GM21423 (cell line): ENCODE measurements around the gene LRRC56.
"Not testable (repeated sequence)": the region's sequence is repeated elsewhere in the genome, so short reads cannot be mapped to it uniquely, and the experiment has no call there.

ENCODE experiments used
- ATAC-seq: cut with Tn5 transposase; IDR thresholded peaks from one replicate; pipeline ENCODE4 v1.9.1; 2021; ENCODE audit warnings: mild to moderate bottlenecking, moderate library complexity; ENCODE audit not compliant: unreplicated experiment

The LRRC56 gene

DNA sequence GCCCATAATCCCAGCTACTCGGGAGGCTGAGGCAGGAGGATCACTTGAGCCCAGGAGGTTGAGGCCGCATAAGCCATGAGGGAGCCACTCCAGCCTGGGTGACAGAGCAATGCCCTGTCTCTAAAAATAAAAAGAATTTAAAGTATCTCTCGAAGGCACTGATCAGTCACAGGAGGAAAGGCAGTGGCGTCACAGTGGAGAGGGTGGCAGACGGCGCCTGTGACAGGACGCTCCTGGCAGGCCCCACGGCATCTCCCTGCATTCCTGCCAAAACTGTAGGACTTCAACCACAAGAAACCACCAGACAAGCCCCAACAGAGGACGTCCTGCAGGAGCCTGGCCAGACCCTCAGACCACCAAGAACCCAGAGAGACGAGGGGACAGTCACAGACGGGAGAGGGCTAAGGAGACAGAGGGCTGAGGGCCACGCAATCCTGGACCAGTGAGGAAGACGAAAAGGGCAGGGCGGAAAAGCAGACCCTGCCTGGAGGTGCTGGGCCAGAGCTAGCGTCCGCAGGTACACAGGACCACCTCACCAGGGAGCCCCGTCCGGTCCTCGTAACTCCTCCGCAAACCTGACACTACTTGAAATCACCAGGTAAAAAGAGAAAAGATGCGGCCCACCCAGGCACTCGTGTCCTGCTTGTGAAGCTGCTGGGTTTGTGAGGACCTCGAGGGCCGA is 36.2 kb upstream of the LRRC56 start:
- ATAC-seq: no peak

DNA sequence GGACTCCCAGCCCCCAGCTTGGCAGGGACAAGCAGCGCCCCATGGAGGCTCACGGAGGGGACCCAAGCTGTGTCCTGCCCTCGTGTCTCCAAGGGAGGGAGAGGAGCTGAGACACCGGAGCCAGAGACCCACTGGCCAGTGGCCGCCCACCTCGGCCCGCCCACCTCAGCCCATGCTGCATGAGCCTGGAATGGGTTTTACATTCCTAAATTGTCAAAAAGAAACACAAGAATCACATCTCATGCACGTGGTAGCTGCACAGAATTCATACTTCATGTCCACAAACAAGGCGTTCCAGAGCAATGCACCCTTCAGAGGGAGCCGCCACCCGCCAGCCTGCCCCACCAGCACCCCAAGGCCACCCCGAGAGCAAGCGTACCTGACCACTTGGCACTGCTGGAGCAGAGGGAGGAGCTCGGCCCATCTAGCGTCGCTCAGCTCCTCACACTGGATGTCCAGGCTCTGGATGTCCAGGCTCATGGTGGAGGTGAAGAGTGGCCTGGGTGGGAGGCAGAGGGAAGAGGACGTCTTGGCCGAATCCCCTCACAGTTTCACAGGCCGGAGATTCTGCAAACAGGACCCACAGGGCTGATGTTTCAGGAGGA is 35.5 kb upstream of the LRRC56 start:
- no peak for ATAC-seq

DNA sequence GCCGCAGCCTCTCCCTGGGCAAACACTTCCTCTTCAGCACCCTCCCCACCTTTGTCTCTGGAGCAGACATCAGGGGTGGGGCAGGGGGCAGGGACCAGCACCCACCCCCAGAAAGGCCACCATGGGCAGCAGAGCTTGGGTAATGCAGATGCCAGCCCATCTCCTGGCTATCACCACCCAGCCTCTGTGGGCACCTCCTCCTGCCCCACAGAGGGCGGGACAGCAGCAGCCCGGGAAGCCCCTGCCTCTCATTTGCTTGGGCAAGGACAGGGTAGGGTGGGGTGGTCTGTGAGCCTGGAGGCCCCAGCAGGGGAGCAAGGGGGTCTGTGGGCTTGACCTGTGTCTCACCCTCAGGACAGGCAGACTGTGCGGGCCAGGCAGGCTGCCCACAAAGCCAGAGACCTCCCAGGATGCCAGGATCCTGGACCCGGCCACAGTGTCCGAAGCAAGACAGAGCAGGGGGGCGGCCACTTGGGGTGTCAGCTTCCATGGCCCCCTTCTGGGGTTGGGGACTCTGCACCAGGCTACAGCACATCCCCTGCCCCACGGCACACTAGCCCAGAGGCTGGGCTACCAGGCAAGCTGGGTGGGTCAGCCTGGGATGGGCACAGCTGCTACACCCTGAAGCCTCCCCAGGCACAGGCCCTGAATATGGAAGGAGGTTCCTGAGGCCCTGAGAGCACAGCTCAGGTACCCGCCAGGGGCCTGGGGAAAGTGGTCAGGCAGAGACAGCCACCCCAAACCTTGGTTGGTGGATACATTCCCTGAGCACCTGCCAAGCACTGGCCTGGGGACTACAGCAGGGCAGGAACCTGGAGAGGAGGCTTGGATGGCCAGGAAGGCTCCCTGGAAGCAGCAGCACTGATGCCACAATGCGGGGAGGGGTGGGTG is 34.8 kb upstream of the LRRC56 start:
- ATAC-seq: no peak

DNA sequence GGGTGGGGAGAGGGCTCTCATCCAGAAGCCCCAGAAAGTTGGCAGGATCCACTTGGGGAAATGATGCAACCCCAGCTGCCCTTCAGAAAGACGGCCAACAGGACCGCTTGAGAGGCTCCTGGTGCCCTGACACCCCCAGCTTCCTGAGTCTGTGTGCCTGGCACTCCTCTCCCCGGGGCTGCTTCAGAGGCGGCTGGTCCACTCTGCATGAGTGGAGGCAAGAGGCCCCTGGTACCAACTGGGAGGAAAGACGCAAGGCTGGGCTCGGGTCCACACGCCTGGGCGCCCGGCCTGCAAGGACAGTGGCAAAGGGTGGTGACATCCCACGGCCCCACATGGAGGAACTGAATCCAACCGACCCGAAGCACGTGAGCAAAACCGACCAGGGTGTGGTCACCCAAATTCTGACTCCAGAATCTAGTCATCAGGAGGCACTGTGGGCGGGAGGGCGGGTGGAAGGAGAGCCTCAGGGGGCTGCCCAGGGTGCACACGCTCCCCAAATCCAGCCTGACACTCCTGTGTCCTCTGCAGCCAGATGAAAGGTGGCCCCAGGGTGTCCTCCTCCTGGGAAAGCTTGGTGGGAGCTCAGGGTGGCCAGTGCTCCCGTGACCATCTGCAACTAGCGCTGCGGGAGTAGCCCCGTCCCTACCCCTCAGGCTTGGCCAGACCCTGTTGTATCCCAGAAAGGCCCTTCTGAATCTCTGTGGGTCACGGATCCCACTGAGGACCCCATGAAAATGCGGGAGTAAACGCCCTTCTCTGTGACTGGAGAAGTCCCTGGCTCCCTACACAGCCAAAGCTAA is 33.9 kb upstream of the LRRC56 start:
- ATAC-seq: no peak

DNA sequence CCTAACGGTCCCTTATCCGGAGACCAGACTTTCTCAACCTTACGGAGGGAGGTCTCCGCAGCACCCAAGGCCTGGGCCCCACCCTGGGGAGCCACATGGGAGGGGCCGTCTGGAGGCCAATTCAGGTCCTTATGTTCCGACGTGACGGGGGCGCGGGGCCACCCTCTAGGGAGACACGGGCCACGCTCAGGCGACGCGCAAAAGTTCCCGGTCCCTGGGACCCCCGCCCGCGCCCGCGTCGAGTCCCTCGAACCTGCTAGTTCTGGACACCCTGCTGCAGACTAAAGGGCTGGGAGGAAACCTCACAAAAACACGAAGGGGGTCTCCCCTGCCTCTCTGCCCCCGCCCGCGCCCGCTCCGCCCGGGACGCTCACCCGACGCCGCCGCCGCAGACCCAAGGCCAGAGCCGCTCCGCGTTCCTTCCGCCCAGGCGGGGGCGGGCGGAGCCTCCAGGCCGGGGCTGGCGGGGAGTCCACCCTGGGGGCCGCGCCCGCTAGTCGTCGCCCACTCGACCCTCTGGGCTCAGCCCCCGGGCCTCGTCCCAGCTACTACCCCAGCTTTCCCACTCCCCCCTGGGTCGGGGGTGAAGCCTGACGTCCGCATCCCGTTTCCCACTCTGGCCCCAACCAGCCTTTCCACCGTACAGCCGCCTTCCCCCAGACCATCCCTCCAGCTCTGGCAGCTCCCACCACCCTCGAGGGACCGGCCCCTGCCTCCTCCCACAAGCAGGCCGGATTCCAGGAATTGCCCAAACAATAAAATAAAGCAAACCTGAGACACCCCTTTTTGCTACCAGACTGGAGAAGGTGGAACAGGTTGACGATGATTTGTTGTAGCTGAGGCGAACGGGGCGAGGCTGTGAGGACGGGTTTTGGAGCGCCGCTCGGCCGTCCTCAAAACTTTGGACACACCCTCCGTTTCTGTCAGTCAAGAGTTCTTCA is 33.0 kb upstream of the LRRC56 start:
- ATAC-seq: no peak

DNA sequence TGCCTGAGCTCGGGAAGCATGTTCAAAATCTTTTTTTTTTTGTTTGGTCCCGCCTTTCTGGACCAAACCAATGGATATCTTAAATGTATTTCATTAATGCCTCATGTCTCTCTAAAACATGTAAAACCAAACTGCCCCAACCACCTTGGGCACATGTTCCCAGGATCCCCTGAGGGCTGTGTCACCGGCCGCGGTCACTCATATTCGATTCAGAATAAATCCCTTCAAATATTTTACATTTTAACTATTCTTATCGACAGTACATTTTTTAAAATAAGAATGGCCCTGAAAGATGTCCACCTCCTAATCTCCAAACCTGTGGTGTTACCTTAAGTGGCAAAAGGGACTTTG is 32.4 kb upstream of the LRRC56 start:
- ATAC-seq: no peak

DNA sequence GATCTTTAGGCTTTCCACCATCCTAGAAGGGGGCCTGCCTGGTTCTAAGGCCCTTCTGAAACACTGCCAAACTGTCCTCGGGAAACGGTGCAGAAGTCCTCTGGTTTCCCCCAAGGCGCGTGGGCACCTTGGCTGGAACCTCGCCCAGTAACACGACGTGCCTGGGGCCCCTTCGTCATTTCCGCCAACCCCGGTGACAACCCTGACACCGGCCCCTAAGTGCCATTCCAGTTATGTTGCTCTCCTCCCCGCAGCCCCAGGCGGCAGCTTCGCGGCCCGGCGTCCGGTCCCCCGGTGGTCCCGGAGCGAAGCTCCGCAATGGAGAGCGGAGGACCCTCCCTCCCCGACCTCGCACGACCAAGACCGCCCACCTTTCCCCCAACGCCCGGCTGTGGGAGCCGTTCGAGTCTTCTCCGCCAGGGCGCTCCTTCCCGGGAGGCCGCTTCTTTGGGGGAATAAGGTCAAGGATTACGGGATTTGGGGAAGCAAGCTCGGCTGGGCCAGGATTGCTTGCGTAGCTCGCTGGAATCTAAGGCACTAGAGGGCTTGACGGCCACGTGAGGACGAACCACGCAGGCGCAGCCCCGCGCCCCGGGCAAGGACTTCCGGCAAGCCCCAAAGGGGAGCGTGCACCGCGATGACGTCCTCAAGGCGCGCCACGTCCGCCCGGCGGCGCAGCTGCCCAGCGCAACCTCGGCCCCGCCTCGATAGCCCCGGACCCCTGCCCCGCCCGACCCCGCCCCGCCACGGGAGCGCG is 30.9 kb upstream of the LRRC56 start:
- peak; percentile 64 for ATAC-seq

DNA sequence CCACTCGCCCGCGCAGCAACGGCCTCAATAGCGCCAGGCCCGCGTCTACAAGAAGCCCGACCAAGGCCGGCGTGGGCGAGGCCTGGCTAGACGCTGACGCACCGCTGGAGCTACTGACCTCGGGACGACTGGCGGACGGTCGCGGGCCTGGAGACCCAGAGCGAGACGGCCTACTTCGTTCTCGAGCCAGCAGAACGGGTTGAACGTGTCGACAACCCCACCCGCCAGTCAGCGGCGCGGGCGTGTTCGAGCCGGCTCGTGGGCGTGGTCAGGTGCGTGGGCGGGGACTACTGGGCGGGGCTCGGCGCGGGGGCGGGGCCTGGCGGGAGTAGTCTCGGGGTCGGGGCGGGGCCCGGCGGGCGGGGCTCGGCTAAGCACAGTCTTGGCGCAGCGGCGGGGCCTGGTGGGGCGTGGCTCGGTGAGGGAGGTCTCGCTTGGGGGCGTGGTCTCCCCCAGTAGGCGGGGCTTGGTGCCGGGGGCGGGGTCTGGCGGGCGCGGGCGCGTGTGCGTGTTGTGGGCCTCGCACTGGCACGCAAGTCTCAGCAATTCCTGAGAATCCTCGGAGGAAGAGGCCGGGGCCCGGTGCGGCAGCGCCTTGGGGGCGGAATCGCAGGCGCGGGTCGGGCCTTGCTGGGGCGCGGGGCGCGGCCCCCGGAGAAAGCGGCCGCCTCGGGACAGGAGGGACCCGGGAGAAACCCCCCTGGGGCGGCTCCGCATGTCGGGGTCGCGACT is 30.2 kb upstream of the LRRC56 start, which contains the start of gene RNH1:
RNH1 (minus strand) TSS at position 248 of the 732 bp plus-strand sequence. CDS start 5,080 bp downstream, outside the sequence.
- peak; percentile 62 for ATAC-seq

DNA sequence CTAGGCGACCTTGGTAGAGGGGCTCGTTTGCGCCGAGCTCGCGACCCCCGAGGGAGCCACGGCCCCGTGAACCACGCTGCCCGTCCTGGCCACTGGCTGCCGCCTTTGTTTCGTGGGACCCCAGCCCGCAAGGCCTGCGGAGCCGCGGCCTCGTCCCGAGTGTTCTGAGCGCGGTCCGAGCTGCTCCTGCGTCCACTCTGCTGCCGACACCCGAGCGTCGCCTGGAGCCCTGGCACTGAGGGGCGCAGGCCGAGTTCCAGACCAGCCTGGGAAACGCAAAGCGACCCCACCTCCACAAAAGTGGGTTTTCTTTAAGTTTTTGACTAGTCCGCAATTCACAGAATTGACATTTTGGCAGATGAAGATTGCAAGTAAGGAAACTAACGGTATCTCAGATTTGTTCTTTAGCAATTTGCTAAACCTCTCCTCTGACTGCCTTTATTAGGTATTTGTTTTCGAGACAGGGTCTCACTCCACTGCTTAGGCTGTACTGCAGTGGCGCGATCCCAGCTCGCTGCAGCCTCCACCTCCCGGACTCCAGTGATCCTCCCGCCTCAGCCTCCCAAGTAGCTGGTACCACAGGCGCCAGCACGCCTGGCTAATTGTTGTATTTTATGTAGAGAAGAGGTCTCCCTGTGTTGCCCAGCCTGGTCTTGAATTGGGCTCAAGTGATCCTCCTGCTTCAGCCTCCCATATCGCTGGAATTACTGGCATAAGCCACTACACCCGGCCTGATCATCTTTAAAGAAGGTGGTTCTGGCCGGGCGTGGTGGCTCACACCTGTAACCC is 29.4 kb upstream of the LRRC56 start:
- no peak for ATAC-seq

DNA sequence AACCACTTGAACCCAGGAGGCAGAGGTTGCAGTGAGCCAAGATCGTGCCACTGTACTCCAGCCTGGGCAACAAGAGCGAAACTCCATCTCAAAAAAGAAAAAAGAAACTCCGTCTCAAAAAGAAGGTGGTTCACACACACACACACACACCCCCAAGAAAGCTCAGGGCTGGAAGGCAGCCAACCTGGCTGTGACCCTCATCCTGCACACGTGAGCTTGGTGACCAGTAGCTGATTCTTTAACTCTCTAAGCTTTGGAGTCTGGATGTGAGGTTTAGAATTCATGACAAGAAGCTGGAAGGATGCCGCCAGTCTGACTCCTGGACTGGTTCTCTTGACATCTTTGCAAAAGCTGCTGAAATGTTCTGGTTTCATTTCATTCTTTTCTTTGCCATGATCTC is 28.4 kb upstream of the LRRC56 start:
- ATAC-seq: no peak

DNA sequence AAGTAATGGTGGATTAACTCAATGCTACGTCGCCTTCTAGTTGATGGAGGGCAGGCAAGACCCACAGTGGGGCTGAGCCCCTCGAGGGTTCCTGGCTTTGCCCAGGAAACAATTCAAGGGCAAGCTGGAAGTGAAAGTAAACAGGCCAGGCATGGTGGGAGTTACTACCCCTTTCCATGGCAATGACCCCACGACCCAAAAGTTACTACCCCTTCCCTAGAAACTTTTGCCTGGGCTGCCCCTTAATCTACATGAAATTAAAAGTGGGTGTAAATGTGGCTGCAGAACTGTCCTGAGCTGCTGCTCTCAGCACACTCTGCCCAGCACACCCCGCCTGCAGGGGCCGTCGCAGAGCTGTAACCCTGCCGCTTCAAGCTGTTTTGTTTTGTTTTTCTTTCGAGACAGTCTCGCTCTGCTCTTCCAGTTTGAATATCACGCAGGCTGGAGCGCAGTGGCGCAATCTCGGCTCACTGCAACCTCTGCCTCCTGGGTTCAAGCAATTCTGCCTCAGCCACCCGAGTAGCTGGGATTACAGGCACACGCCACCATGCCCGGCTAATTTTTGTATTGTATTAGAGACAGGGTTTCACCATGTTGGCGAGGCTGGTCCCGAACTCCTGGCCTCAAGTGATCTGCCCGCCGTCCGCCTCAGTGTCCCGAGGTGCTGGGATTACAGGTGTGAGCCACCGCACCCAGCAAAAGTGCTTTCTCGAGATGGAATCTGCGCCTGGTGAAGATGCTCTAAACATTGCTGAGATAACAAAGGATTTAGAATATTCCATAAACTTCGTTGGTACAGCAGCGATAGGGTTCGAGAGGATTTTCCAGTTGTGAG is 24.3 kb upstream of the LRRC56 start:
- ATAC-seq: no peak

DNA sequence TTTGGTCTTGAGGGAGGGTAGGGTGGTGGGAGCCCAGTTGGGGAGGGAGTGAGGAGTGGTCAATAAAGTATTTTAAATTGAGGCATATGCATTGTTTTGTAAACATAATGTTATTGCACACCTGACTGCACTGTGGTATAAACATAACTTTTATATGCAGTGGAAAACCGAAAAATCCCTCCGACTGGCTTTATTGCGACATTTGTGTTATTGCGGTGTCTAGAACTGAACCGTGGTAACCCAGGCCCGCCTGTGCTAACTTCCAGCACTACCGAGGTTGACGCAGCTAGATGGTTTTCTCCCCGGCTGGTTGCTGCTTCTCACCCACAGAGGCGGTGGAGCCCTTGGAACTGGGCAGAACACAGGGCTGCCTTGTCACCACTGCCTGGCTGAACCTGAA is 22.7 kb upstream of the LRRC56 start:
- no peak for ATAC-seq

DNA sequence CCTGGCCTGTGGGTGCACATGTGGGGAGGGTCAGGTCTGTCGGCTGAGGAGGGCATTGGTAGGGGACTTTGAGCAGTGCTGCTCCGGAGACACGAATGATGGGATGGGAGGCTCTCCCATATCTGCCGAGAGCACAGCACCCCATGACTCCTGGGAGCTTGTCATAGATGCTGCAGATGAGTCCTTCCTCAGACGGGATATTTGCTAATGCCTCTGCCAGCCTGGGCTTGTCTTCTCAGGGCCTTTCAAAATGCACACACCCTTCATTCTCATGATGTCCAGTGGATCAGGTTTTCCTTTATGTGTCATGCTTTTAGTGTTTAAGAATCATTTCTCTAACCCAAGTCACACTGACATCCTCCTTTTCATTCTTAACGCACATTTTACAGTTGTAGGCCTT is 22.2 kb upstream of the LRRC56 start:
- no peak for ATAC-seq

DNA sequence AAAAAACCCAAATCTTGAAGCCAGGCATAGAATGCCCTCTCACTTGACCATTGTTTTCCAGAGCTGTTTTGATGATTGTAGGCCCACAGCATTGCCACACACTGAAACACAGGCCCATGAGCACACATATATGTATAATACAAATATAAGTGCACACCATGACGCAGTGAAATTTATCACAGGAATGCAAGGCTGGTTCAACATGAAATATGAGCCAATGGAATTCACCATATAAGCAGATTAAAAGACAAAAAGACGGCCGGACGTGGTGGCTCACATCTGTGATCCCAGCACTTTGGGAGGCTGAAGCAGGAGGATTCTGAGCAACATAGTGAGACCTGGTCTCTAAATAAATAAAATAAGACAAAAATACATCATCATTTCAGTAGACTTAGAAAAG is 20.9 kb upstream of the LRRC56 start:
- ATAC-seq: no peak

DNA sequence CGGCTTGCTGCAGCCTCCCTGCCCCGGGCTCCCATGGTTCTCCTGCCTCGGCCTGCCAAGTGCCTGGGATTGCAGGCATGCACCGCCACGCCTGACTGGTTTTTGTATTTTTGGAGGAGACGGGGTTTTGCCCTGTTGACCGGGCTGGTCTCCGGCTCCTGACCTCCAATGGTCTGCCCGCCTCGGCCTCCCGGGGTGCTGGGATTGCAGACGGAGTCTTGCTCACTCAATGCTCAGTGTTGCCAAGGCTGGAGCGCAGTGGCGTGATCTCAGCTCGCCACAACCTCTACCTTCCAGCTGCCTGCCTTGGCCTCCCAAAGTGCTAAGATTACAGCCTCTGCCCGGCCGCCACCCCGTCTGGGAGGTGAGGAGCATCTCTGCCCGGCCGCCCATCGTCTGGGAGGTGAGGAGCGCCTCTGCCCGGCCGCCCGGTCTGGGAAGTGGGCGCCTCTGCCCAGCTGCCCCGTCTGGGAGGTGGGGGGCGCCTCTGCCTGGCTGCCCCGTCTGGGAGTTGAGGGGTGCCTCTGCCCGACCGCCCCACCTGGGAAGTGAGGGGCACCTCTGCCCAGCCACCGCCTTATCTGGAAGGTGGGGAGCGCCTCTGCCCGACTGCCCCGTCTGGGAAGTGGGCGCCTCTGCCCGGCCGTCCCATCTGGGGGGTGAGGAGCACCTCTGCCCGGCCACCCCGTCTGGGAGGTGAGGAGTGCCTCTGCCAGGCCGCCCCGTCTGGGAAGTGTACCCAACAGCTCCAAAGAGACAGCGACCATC is 20.2 kb upstream of the LRRC56 start:
- ATAC-seq: not testable (repeated sequence)
